Neural cell (in vitro differentiated cells): ENCODE results near the gene SOX18. TPM values are rescaled to one million over a fixed set of nuclear protein-coding genes. Genes with fewer than 3 reads are reported as not detected.

Experiments used
- H2AFZ ChIP-seq: fragments of 200-600, 300-800 bp; sonication (generic), shearing (Covaris generic); 2 replicates; pipeline ENCODE4 v1.6.0; 2014; ENCODE audit warnings: low read depth, mild to moderate bottlenecking, antibody characterized with exemption, low read length, moderate library complexity
- H3F3A ChIP-seq: fragments of 200-600 bp; shearing (Covaris generic); 2 replicates; pipeline ENCODE4 v1.6.1; 2016; ENCODE audit warnings: mild to moderate bottlenecking, moderate library complexity, mixed read lengths, antibody characterized with exemption, low read length; ENCODE audit not compliant: insufficient read depth, poor library complexity, severe bottlenecking
- H3K27ac ChIP-seq: fragments of 200-600, 300-800 bp; sonication (generic), shearing (Covaris generic); 2 replicates; pipeline ENCODE4 v1.5.1; 2014; ENCODE audit warnings: mild to moderate bottlenecking, low read length, moderate library complexity
- H3K27me3 ChIP-seq: fragments of 300-800, 200-600 bp; sonication (generic), shearing (Covaris generic); 2 replicates; pipeline ENCODE4 v1.6.0; 2014; ENCODE audit warnings: mild to moderate bottlenecking, low read depth, low read length, moderate library complexity; ENCODE audit not compliant: insufficient read depth
- H3K36me3 ChIP-seq: fragments of 300-800, 200-600 bp; sonication (generic), shearing (Covaris generic); 2 replicates; pipeline ENCODE4 v1.5.1; 2014; ENCODE audit warnings: mild to moderate bottlenecking, antibody characterized with exemption, low read length, moderate library complexity; ENCODE audit not compliant: insufficient read depth
- H3K4me2 ChIP-seq: fragments of 300-800, 200-600 bp; sonication (generic), shearing (Covaris generic); 2 replicates; pipeline ENCODE4 v1.6.0; 2014; ENCODE audit warnings: mild to moderate bottlenecking, low read length
- H3K4me3 ChIP-seq: fragments of 300-800, 200-600 bp; sonication (generic), shearing (Covaris generic); 2 replicates; pipeline ENCODE4 v1.5.1; 2014; ENCODE audit warnings: mild to moderate bottlenecking, low read length, moderate library complexity
- H3K79me2 ChIP-seq: fragments of 200-600 bp; shearing (Covaris generic); replicated peaks from 2 replicates; pipeline ENCODE4 v1.6.0; 2014; ENCODE audit warnings: mild to moderate bottlenecking, low read length, moderate library complexity; ENCODE audit not compliant: insufficient read depth
- H3K9ac ChIP-seq: fragments of 300-800, 200-600 bp; sonication (generic), shearing (Covaris generic); 2 replicates; pipeline ENCODE4 v1.6.1; 2016; ENCODE audit warnings: mild to moderate bottlenecking, low read length, mixed read lengths
- H3K9me2 ChIP-seq: fragments of 200-600 bp; shearing (Covaris generic); 2 replicates; pipeline ENCODE4 v1.6.1; 2016; ENCODE audit warnings: mild to moderate bottlenecking, low read length, mixed read lengths; ENCODE audit not compliant: insufficient read depth
- H3K9me3 ChIP-seq: fragments of 200-600, 300-800 bp; sonication (generic), shearing (Covaris generic); 2 replicates; pipeline ENCODE4 v1.6.1; 2016; ENCODE audit warnings: mild to moderate bottlenecking, mixed run types, low read length, moderate library complexity, mixed read lengths
- H4K20me1 ChIP-seq: fragments of 200-600 bp; shearing (Covaris generic); 2 replicates; pipeline ENCODE4 v1.6.1; 2016; ENCODE audit warnings: mild to moderate bottlenecking, mixed run types; ENCODE audit not compliant: insufficient read depth
- EP300 ChIP-seq: fragments of 450-650 bp; conservative IDR thresholded peaks from 2 replicates; pipeline ENCODE4 v1.6.1; 2014; ENCODE audit warnings: antibody characterized with exemption, mild to moderate bottlenecking, moderate library complexity; ENCODE audit not compliant: poor library complexity, severe bottlenecking
- EZH2 ChIP-seq: fragments of 200-600, 300-800 bp; shearing (Covaris generic), sonication (generic); IDR thresholded peaks from 2 replicates; pipeline ENCODE4 v1.6.1; 2014; ENCODE audit warnings: antibody characterized with exemption, low read length, borderline replicate concordance, mild to moderate bottlenecking; ENCODE audit not compliant: insufficient read depth, poor library complexity, severe bottlenecking
- MXI1 ChIP-seq: fragments of 450-650 bp; conservative IDR thresholded peaks from 2 replicates; pipeline ENCODE4 v1.6.1; 2014; ENCODE audit warnings: antibody characterized with exemption, mild to moderate bottlenecking; ENCODE audit not compliant: poor library complexity, severe bottlenecking
- POLR2AphosphoS5 ChIP-seq: IDR thresholded peaks from 2 replicates; pipeline ENCODE4 v1.6.1; 2012
- RAD21 ChIP-seq: fragments of 450-650 bp; conservative IDR thresholded peaks from 2 replicates; pipeline ENCODE4 v1.6.1; 2014; ENCODE audit warnings: antibody characterized with exemption, mild to moderate bottlenecking, moderate library complexity
- SMC3 ChIP-seq: fragments of 450-650 bp; conservative IDR thresholded peaks from 2 replicates; pipeline ENCODE4 v1.6.1; 2014; ENCODE audit warnings: antibody characterized with exemption, mild to moderate bottlenecking, moderate library complexity; ENCODE audit not compliant: poor library complexity
- TAF1 ChIP-seq: IDR thresholded peaks from 2 replicates; pipeline ENCODE4 v1.6.1; 2012; ENCODE audit warnings: low read depth
- polyA plus RNA-seq: library from polyadenylated mRNA; depleted of rRNA; stranded (reverse); fragments of >200 nt; gene quantifications from 2 replicates; pipeline ENCODE4 v1.2.3, GENCODE V29; 2014
- TF ChIP-seq, protein P1 (sequence below): IDR thresholded peaks from 2 replicates; pipeline ENCODE4 v1.6.1; 2012; ENCODE audit warnings: borderline replicate concordance
- TF ChIP-seq, protein P2 (sequence below): fragments of 450-650 bp; IDR thresholded peaks from 2 replicates; pipeline ENCODE4 v1.5.1; 2014; ENCODE audit warnings: antibody characterized with exemption, mild to moderate bottlenecking, moderate library complexity; ENCODE audit not compliant: poor library complexity, severe bottlenecking

Gene SOX18
- polyA plus RNA-seq, 1 donor from 2014 or later = 0.12 TPM

DNA sequence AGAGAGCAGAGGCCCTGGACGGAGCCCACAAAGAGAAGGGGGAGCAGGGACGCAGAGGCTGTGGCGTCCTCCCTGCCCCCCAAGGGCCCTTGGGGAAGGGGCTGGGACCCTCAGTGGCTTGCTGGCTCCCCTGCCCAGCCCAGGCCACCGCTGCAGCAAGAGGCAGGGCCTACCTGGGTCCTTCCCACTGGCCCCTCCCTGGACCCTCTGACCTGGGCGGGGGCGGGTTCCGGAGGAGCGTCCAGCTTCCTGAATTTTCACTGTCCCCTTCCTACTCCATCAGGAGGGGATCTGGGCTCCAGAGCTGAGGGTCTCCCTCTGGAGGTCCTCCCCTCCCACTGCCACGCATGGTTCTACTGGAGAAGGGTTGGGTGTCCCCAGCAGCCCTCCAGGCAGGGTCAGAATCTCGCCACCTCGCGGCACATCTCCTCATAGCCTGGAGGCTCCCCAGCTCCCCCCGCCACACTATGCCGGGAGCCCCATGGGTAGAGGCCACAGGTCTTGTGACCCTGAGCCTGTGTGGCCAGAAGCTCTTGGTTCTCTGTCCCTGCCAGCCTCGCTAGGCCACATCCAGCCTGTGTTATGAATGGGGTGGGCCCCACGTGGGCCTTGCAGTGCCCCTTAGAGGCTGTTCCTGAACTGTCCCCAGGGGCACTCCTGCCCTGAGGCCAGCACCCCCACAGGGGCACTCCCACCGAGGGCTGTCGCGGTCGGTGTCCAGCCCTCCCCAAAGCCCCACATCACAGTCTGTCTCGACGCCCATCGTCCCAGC lies 1.0 kb upstream of the SOX18 start:
- Histone ChIP-seq H3K27me3 (peaks cover 63% of the 10 kb centered on the region), H3K79me2 (no peaks in the 10 kb centered on the region), H3K27ac (no peak overlapping the region), H3K4me3 (no peak overlapping the region), H3K9me3 (no peaks in the 10 kb centered on the region), H3K9ac (no peak overlapping the region), H3K4me2 (no peak overlapping the region), H3K9me2 (no peaks in the 10 kb centered on the region), H2AFZ (no peak overlapping the region), H3K36me3 (no peaks in the 10 kb centered on the region), H4K20me1 (no peaks in the 10 kb centered on the region), H3F3A (no peaks in the 10 kb centered on the region)
- TF ChIP-seq EP300 (no peak), RAD21 (no peak), EZH2 (no peak), MXI1 (no peak), POLR2AphosphoS5 (no peak), TAF1 (no peak), SMC3 (no peak)
- TF ChIP-seq, protein P1, sequence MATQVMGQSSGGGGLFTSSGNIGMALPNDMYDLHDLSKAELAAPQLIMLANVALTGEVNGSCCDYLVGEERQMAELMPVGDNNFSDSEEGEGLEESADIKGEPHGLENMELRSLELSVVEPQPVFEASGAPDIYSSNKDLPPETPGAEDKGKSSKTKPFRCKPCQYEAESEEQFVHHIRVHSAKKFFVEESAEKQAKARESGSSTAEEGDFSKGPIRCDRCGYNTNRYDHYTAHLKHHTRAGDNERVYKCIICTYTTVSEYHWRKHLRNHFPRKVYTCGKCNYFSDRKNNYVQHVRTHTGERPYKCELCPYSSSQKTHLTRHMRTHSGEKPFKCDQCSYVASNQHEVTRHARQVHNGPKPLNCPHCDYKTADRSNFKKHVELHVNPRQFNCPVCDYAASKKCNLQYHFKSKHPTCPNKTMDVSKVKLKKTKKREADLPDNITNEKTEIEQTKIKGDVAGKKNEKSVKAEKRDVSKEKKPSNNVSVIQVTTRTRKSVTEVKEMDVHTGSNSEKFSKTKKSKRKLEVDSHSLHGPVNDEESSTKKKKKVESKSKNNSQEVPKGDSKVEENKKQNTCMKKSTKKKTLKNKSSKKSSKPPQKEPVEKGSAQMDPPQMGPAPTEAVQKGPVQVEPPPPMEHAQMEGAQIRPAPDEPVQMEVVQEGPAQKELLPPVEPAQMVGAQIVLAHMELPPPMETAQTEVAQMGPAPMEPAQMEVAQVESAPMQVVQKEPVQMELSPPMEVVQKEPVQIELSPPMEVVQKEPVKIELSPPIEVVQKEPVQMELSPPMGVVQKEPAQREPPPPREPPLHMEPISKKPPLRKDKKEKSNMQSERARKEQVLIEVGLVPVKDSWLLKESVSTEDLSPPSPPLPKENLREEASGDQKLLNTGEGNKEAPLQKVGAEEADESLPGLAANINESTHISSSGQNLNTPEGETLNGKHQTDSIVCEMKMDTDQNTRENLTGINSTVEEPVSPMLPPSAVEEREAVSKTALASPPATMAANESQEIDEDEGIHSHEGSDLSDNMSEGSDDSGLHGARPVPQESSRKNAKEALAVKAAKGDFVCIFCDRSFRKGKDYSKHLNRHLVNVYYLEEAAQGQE = no peak
- TF ChIP-seq, protein P2, sequence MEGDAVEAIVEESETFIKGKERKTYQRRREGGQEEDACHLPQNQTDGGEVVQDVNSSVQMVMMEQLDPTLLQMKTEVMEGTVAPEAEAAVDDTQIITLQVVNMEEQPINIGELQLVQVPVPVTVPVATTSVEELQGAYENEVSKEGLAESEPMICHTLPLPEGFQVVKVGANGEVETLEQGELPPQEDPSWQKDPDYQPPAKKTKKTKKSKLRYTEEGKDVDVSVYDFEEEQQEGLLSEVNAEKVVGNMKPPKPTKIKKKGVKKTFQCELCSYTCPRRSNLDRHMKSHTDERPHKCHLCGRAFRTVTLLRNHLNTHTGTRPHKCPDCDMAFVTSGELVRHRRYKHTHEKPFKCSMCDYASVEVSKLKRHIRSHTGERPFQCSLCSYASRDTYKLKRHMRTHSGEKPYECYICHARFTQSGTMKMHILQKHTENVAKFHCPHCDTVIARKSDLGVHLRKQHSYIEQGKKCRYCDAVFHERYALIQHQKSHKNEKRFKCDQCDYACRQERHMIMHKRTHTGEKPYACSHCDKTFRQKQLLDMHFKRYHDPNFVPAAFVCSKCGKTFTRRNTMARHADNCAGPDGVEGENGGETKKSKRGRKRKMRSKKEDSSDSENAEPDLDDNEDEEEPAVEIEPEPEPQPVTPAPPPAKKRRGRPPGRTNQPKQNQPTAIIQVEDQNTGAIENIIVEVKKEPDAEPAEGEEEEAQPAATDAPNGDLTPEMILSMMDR = no peak

DNA sequence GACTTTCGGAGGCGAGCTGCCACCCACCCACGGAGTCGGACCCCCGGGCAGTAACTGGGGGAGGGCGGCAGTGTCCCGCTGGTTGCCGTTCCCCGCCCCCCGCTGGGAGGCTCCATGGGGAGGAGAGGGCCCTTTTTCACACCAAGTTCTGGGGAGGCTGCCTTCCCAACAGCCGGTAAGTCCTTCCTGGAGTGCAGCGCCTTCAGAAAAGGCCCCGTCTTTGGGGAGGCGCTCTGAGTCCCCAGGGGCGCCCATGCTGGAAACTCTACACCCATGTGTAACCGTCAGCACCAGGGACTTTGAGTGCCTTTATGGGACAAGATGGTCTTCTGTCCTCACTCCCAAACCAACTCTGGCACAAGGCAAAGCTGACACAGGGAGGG lies 430 bp upstream of the SOX18 start:
- Histone ChIP-seq H3K27me3 (peaks cover 69% of the 10 kb centered on the region), H3K79me2 (no peaks in the 10 kb centered on the region)

More for the DNA sequence above, 430 bp upstream of the SOX18 start:
- peak overlapping the region; percentile 39 for H3K4me3 ChIP-seq
- H2AFZ ChIP-seq = no peak overlapping the region
- no peaks in the 10 kb centered on the region for H3K9me2 ChIP-seq
- H3K4me2 ChIP-seq = no peak overlapping the region
- no peak overlapping the region for H3K9ac ChIP-seq
- no peaks in the 10 kb centered on the region for H4K20me1 ChIP-seq
- no peak overlapping the region for H3K27ac ChIP-seq
- no peak for TF ChIP-seq EZH2
- TF ChIP-seq, protein P2 = no peak
- no peak for TF ChIP-seq MXI1
- TF ChIP-seq SMC3 = no peak
- TF ChIP-seq TAF1 = no peak
- TF ChIP-seq, protein P1 = no peak
- TF ChIP-seq RAD21 = no peak
- no peak for TF ChIP-seq EP300
- TF ChIP-seq POLR2AphosphoS5 = no peak
- no peaks in the 10 kb centered on the region for H3K36me3 ChIP-seq
- H3K9me3 ChIP-seq = no peaks in the 10 kb centered on the region
- H3F3A ChIP-seq = no peaks in the 10 kb centered on the region
